ENCODE data around the gene RFX2. TPM values are rescaled to one million over a fixed set of nuclear protein-coding genes. Genes with fewer than 3 reads are reported as not detected.

The RFX2 gene
- total RNA-seq, 1 experiment from 2014 or later: 10.5 TPM

- CTCF ChIA-PET: no interaction called here
- no peak for ATAC-seq
- no peaks in the 10 kb centered on the region for H3K9me3 ChIP-seq (ENCODE audit: low read length)
- no peaks in the 10 kb centered on the region for H3K79me2 ChIP-seq (ENCODE audit: low read length)
- POLR2A ChIA-PET (ENCODE audit: unreplicated experiment): no interaction called here
- no peak overlapping the region for H3K4me2 ChIP-seq (ENCODE audit: low read length)
- TF ChIP-seq EZH2phosphoT487 (IDR thresholded peaks at IDR 0.05; ENCODE audit: borderline replicate concordance, low read length) (no peak), CTCF (conservative IDR thresholded peaks at IDR 0.05; ENCODE audit: low read depth, low read length) (no peak), EZH2 (IDR thresholded peaks at IDR 0.05; ENCODE audit: low read length, unreplicated experiment) (no peak)
- peaks cover under 1% of the 10 kb centered on the region; the same call in 1 of the 2 replicates for H3K4me1 ChIP-seq (ENCODE audit: insufficient read depth, low read length)
- H2AFZ ChIP-seq (ENCODE audit: low read length): no peak overlapping the region
- no peak overlapping the region for H3K27ac ChIP-seq (ENCODE audit: low read length)
- no peaks in the 10 kb centered on the region for H3K36me3 ChIP-seq (ENCODE audit: low read depth, low read length)
- intact Hi-C loops (cut with micrococcal nuclease): no loop called here
- no peaks in the 10 kb centered on the region for H3K9me2 ChIP-seq (replicated peaks; ENCODE audit: low read length)
- no peaks in the 10 kb centered on the region for H3F3A ChIP-seq (ENCODE audit: low read length, unreplicated experiment)
- no peak overlapping the region for H3K9ac ChIP-seq (ENCODE audit: low read length)
- no peaks in the 10 kb centered on the region for H4K20me1 ChIP-seq (ENCODE audit: low read length)
- BruUV-seq (replicated peaks): no TSS peak
- DNase-seq: no peak
- H3K27me3 ChIP-seq (ENCODE audit: low read length): no peaks in the 10 kb centered on the region
- H3K4me3 ChIP-seq (ENCODE audit: low read length): no peak overlapping the region
Measured at GRCh38 chr19:6042776-6043726, 67.2 kb downstream of the RFX2 start.

GRCh38 chr19:6041991-6042481 lies 68.3 kb downstream of the RFX2 start:
- ATAC-seq: no peak
- H3K9ac ChIP-seq (ENCODE audit: low read length): no peak overlapping the region
- TF ChIP-seq EZH2phosphoT487 (IDR thresholded peaks at IDR 0.05; ENCODE audit: borderline replicate concordance, low read length) (no peak), CTCF (conservative IDR thresholded peaks at IDR 0.05; ENCODE audit: low read depth, low read length) (no peak), EZH2 (IDR thresholded peaks at IDR 0.05; ENCODE audit: low read length, unreplicated experiment) (no peak)
- no peaks in the 10 kb centered on the region for H3F3A ChIP-seq (ENCODE audit: low read length, unreplicated experiment)
- H3K36me3 ChIP-seq (ENCODE audit: low read depth, low read length): peaks cover 4% of the 10 kb centered on the region; the same call in 1 of the 2 replicates
- no TSS peak for BruUV-seq (replicated peaks)
- no peaks in the 10 kb centered on the region for H3K27me3 ChIP-seq (ENCODE audit: low read length)
- H3K9me3 ChIP-seq (ENCODE audit: low read length): no peaks in the 10 kb centered on the region
- no peak overlapping the region for H3K27ac ChIP-seq (ENCODE audit: low read length)
- no peaks in the 10 kb centered on the region for H3K4me1 ChIP-seq (ENCODE audit: insufficient read depth, low read length)
- H3K4me3 ChIP-seq (ENCODE audit: low read length): no peak overlapping the region
- H4K20me1 ChIP-seq (ENCODE audit: low read length): no peaks in the 10 kb centered on the region
- H3K9me2 ChIP-seq (replicated peaks; ENCODE audit: low read length): no peaks in the 10 kb centered on the region
- POLR2A ChIA-PET (ENCODE audit: unreplicated experiment): no interaction called here
- no peaks in the 10 kb centered on the region for H3K79me2 ChIP-seq (ENCODE audit: low read length)
- DNase-seq: no peak
- H3K4me2 ChIP-seq (ENCODE audit: low read length): no peak overlapping the region
- CTCF ChIA-PET: no interaction called here
- intact Hi-C loops (cut with micrococcal nuclease): no loop called here
- no peak overlapping the region for H2AFZ ChIP-seq (ENCODE audit: low read length)

GRCh38 chr19:6041071-6041470 lies 69.2 kb downstream of the RFX2 start:
- intact Hi-C loops (cut with micrococcal nuclease): no loop called here
- Histone ChIP-seq H3K27ac (ENCODE audit: low read length) (no peak overlapping the region), H3K4me1 (ENCODE audit: insufficient read depth, low read length) (no peaks in the 10 kb centered on the region), H2AFZ (ENCODE audit: low read length) (no peak overlapping the region), H3K79me2 (ENCODE audit: low read length) (no peaks in the 10 kb centered on the region), H3K36me3 (ENCODE audit: low read depth, low read length) (peaks cover 4% of the 10 kb centered on the region; the same call in 1 of the 2 replicates), H3K9me2 (replicated peaks; ENCODE audit: low read length) (no peaks in the 10 kb centered on the region), H4K20me1 (ENCODE audit: low read length) (no peaks in the 10 kb centered on the region), H3K9ac (ENCODE audit: low read length) (no peak overlapping the region), H3K9me3 (ENCODE audit: low read length) (no peaks in the 10 kb centered on the region), H3K4me2 (ENCODE audit: low read length) (no peak overlapping the region), H3K27me3 (ENCODE audit: low read length) (no peaks in the 10 kb centered on the region), H3F3A (ENCODE audit: low read length, unreplicated experiment) (no peaks in the 10 kb centered on the region), H3K4me3 (ENCODE audit: low read length) (no peak overlapping the region)
- DNase-seq (no peak), ATAC-seq (no peak)
- ChIA-PET POLR2A (ENCODE audit: unreplicated experiment) (no interaction called here), CTCF (interaction anchor here (0.7 kb wide), 1 partner anchor 19 kb away, joined by 4 read pairs; no protein-coding TSS in a partner anchor)
- no peak for TF ChIP-seq EZH2phosphoT487 (IDR thresholded peaks at IDR 0.05; ENCODE audit: borderline replicate concordance, low read length)
- no peak for TF ChIP-seq CTCF (conservative IDR thresholded peaks at IDR 0.05; ENCODE audit: low read depth, low read length)
- TF ChIP-seq EZH2 (IDR thresholded peaks at IDR 0.05; ENCODE audit: low read length, unreplicated experiment): no peak
- BruUV-seq (replicated peaks): no TSS peak

Data from PC-3 (cell line).